Ishikawa (cell line): ENCODE measurements around the gene STOML1.
A peak's percentile ranks its signal among the peaks of the same experiment; 100 is the strongest.

Experiments
- CEBPB ChIP-seq: IDR thresholded peaks from 2 replicates; pipeline ENCODE4 v1.6.1; 2012
- CREB1 ChIP-seq: IDR thresholded peaks from 2 replicates; pipeline ENCODE4 v1.6.1; 2012; ENCODE audit warnings: low read depth
- EGR1 ChIP-seq: IDR thresholded peaks from 2 replicates; pipeline ENCODE4 v1.6.1; 2012
- EP300 ChIP-seq: IDR thresholded peaks from 2 replicates; pipeline ENCODE4 v1.6.1; 2012; ENCODE audit warnings: borderline replicate concordance
- FOXM1 ChIP-seq: IDR thresholded peaks from 2 replicates; pipeline ENCODE4 v1.6.1; 2012; ENCODE audit warnings: low read depth, borderline replicate concordance
- NFIC ChIP-seq: IDR thresholded peaks from 2 replicates; pipeline ENCODE4 v1.6.1; 2012
- RAD21 ChIP-seq: IDR thresholded peaks from 2 replicates; pipeline ENCODE4 v1.6.1; 2012; ENCODE audit warnings: low read depth
- TAF1 ChIP-seq: IDR thresholded peaks from 2 replicates; pipeline ENCODE4 v1.6.1; 2012; ENCODE audit warnings: low read depth, mild to moderate bottlenecking
- TCF12 ChIP-seq: IDR thresholded peaks from 2 replicates; pipeline ENCODE4 v1.6.1; 2012; ENCODE audit warnings: low read depth
- TEAD4 ChIP-seq: IDR thresholded peaks from 2 replicates; pipeline ENCODE4 v1.6.1; 2012
- USF1 ChIP-seq: IDR thresholded peaks from 2 replicates; pipeline ENCODE4 v1.6.1; 2012
- YY1 ChIP-seq: IDR thresholded peaks from 2 replicates; pipeline ENCODE4 v1.6.1; 2012; ENCODE audit warnings: low read depth
- ZBTB7A ChIP-seq: IDR thresholded peaks from 2 replicates; pipeline ENCODE4 v1.6.1; 2012; ENCODE audit warnings: low read depth
- TF ChIP-seq, protein P1 (sequence below): IDR thresholded peaks from 2 replicates; pipeline ENCODE4 v1.6.1; 2012; ENCODE audit warnings: low read depth, mild to moderate bottlenecking
- TF ChIP-seq, protein P2 (sequence below): IDR thresholded peaks from 2 replicates; pipeline ENCODE4 v1.6.1; 2012

STOML1 gene

GRCh38 chr15:73981761-73982221, 10.3 kb downstream of the STOML1 start:
- 0 out of 2 replicates have a peak, but pooled peaks have one; percentile 26 for TF ChIP-seq YY1
- TF ChIP-seq, protein P1, sequence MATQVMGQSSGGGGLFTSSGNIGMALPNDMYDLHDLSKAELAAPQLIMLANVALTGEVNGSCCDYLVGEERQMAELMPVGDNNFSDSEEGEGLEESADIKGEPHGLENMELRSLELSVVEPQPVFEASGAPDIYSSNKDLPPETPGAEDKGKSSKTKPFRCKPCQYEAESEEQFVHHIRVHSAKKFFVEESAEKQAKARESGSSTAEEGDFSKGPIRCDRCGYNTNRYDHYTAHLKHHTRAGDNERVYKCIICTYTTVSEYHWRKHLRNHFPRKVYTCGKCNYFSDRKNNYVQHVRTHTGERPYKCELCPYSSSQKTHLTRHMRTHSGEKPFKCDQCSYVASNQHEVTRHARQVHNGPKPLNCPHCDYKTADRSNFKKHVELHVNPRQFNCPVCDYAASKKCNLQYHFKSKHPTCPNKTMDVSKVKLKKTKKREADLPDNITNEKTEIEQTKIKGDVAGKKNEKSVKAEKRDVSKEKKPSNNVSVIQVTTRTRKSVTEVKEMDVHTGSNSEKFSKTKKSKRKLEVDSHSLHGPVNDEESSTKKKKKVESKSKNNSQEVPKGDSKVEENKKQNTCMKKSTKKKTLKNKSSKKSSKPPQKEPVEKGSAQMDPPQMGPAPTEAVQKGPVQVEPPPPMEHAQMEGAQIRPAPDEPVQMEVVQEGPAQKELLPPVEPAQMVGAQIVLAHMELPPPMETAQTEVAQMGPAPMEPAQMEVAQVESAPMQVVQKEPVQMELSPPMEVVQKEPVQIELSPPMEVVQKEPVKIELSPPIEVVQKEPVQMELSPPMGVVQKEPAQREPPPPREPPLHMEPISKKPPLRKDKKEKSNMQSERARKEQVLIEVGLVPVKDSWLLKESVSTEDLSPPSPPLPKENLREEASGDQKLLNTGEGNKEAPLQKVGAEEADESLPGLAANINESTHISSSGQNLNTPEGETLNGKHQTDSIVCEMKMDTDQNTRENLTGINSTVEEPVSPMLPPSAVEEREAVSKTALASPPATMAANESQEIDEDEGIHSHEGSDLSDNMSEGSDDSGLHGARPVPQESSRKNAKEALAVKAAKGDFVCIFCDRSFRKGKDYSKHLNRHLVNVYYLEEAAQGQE, result no peak

DNA sequence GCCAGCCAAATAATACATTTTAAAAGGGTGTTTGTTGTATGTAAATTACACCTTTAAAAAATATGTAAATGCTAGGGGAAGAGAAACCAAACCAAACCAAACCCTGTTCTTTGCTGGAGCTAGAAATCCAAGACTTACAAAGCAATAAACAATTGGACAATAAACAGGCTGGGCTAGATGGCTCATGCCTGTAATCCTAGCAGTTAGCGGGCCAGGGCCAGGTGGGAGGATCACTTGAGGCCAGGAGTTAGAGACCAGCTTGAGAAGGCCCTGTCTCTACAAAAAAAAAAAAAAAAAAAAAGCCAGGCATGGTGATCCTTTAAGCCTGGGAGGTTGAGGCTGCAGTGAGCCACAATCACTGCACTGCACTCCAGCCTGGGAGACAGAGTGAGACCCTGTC, 12.5 kb downstream of the STOML1 start:
- TF ChIP-seq NFIC (no peak), CEBPB (no peak), USF1 (no peak), CREB1 (no peak), ZBTB7A (no peak), YY1 (no peak), TCF12 (no peak), TEAD4 (no peak), TAF1 (no peak), FOXM1 (no peak), RAD21 (no peak), EP300 (no peak)
- TF ChIP-seq, protein P1, result no peak

DNA sequence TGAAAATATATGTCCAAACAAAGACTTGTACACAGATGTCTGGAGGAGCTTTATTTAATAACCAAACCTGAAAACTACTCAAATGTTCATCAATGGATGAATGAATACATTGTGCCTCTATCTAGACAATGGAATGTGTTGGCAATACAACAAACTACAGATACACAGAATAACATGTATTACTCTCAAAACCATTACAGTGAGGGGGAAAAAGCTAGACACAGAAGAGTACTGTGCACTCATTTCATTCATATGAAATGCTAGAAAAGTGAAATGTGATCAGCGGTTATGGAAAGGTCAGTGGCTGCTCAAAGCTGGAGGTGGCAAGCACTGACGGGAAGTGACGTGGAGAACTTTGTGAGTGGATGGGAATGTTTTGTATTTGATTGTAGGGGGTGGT, 13.2 kb downstream of the STOML1 start:
- no peak for TF ChIP-seq NFIC
- TF ChIP-seq RAD21, result no peak
- no peak for TF ChIP-seq TAF1
- TF ChIP-seq, protein P2, sequence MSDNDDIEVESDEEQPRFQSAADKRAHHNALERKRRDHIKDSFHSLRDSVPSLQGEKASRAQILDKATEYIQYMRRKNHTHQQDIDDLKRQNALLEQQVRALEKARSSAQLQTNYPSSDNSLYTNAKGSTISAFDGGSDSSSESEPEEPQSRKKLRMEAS, result no peak
- TF ChIP-seq TEAD4, result no peak
- no peak for TF ChIP-seq TCF12
- no peak for TF ChIP-seq ZBTB7A
- no peak for TF ChIP-seq YY1
- TF ChIP-seq EGR1, result no peak
- TF ChIP-seq FOXM1, result no peak
- no peak for TF ChIP-seq CEBPB
- TF ChIP-seq, protein P1, result no peak
- TF ChIP-seq EP300, result no peak
- no peak for TF ChIP-seq USF1
- no peak for TF ChIP-seq CREB1

DNA sequence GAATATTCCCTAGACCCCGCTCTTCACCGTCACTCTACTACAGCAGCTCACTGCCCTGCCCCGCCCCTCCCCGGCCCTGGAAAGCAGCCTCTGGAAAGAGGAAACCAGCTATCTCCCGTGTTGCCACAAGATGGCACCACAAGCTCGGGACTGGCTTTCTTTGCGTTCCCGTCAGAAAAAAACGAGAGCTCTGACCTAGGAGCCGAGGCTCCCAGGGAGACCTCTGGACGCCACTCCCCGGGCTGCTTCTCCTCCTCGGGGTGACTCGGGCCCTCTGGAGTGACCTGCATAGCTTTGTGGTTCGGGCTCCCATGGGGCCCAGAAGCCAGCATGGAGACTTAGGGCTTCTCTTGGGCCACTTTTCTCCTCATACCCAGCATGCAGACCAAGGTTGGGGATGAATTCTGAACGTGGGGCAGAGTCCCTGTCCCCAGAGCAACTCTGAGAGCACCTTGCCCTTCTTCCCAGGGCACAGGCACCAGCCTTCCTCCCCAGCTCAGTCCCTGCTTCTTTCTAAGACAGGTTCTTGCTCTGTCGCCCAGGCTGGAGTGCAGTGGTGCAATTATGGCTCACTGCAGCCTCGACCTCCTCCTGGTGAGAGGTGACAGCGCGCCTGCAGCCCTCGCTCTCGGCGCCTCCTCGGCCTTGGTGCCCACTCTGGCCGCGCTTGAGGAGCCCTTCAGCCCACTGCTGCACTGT, 19.0 kb downstream of the STOML1 start:
- peak; percentile 99 for TF ChIP-seq RAD21
- TF ChIP-seq CEBPB, result no peak
- TF ChIP-seq TCF12, result no peak
- no peak for TF ChIP-seq EP300
- TF ChIP-seq TEAD4, result no peak

DNA sequence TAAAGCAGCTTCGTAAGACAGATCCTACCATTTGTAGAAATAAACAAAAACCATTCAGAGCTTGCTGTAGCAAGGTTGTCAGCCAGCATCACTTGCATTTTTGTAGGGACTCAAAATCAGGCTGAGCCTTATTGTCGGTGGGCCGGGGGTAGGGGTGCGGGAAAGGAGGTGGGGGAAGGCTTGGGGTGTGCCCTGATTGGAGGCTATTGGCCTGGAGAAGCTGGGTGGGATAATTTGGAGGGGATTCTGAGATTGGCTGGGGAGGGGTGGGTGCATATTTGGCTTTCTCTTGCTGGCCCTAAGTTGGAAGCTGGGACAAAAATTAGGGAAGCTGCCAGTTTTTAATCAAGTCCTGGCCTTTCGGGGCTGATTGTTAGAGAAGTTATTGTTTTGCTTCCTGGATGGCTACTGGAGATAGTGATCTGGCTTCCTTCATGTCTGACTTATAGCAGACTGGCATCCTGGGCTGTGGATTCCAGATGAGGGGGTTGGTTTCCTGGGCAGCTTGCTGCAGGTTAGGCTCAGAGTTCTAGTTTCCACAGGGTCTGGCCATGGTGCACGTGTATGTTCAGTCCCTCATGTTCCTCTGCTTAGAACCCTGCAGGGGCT, 22.8 kb downstream of the STOML1 start:
- TF ChIP-seq FOXM1 (no peak), TEAD4 (no peak), CREB1 (no peak), USF1 (no peak), CEBPB (no peak), TCF12 (no peak), ZBTB7A (no peak), NFIC (no peak), TAF1 (no peak)
